ENCODE data around the gene ARHGEF7. TPM values are rescaled to one million over a fixed set of nuclear protein-coding genes. Genes with fewer than 3 reads are reported as not detected.

ARHGEF7 gene
- total RNA-seq, 1 experiment from 2014 or later = 46.2 TPM

DNA sequence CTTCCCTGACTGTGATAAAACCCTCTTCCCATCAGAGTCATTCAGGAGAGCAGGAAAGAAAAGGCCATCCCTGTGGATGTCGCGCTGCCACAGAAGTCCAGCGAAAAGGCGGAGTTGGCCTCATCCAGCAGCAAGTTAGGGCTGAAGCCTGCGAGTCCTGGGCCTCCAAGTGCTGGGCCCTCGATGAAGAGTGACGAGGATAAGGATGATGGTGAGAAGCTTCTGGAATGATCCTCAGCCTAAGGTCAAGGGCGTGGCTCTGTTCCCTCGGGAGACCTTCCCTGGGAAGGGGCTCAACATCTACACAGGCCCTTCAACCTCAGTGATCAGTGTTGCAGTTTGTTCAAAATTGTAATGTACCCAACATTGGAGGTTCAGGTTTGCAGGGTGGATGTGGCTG is 227.6 kb downstream of the ARHGEF7 start:
- H3K4me2 ChIP-seq (ENCODE audit: low read length) = no peak overlapping the region
- no peaks in the 10 kb centered on the region for H3K9me2 ChIP-seq (ENCODE audit: insufficient read depth)
- H3K9me3 ChIP-seq (ENCODE audit: control insufficient read depth in 1 of 2, insufficient read depth in 1 of 2, low read depth in 1 of 2, low read length in 2 of 2) = no peaks in the 10 kb centered on the region
- H3K4me3 ChIP-seq (replicated peaks in 1 of 2; ENCODE audit: low read depth in 1 of 2, low read length in 2 of 2) = no peak overlapping the region
- no peak overlapping the region for H2AFZ ChIP-seq (ENCODE audit: low read depth, low read length, poor library complexity, severe bottlenecking)
- H4K20me1 ChIP-seq (ENCODE audit: insufficient read depth) = no peaks in the 10 kb centered on the region
- ChIA-PET POLR2A (no interaction called here), CTCF (no interaction called here), RAD21 (ENCODE audit: low non-redundant PET in 1 of 2, low total read pairs in 2 of 2, uncharacterized antibody in 2 of 2, unreplicated experiment in 2 of 2) (no interaction called here)
- no peaks in the 10 kb centered on the region for H3K27me3 ChIP-seq (ENCODE audit: insufficient read depth, low read length)
- no peaks in the 10 kb centered on the region for H3K79me2 ChIP-seq (ENCODE audit: insufficient read depth, low read length)
- peaks cover 0 to under 1% of the 10 kb centered on the region in 2 experiments; a peak in 1 of 4 replicates for H3K4me1 ChIP-seq (ENCODE audit: control insufficient read depth in 1 of 2, insufficient read depth in 2 of 2, low read length in 2 of 2)
- no peak for ATAC-seq
- TF ChIP-seq YY1 (IDR thresholded peaks at IDR 0.05; ENCODE audit: extremely low read depth, insufficient replicate concordance, low read depth, low read length) = no peak
- TF ChIP-seq ZNF274 (IDR thresholded peaks at IDR 0.05; ENCODE audit: low read depth, low read length) = no peak
- TF ChIP-seq, protein P1, sequence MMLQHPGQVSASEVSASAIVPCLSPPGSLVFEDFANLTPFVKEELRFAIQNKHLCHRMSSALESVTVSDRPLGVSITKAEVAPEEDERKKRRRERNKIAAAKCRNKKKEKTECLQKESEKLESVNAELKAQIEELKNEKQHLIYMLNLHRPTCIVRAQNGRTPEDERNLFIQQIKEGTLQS (IDR thresholded peaks at IDR 0.05) = no peak
- TF ChIP-seq SRF (IDR thresholded peaks at IDR 0.05; ENCODE audit: low read depth) = no peak
- TF ChIP-seq EZH2 (IDR thresholded peaks at IDR 0.05) = no peak
- no peak for TF ChIP-seq EGR1 (IDR thresholded peaks at IDR 0.05; ENCODE audit: low read depth)
- no peak for TF ChIP-seq SP1 (IDR thresholded peaks at IDR 0.05; ENCODE audit: low read depth)
- TF ChIP-seq CBX3 (IDR thresholded peaks at IDR 0.05; ENCODE audit: low read depth) = no peak
- no peak for TF ChIP-seq POLR2A (IDR thresholded peaks at IDR 0.05; ENCODE audit: borderline replicate concordance, extremely low read depth, insufficient read depth, insufficient read length)
- no peak for TF ChIP-seq TCF7L2 (IDR thresholded peaks at IDR 0.05; ENCODE audit: borderline replicate concordance, extremely low read depth, insufficient read depth, insufficient read length)
- no peak for TF ChIP-seq JUND (IDR thresholded peaks at IDR 0.05)
- TF ChIP-seq, protein P2, sequence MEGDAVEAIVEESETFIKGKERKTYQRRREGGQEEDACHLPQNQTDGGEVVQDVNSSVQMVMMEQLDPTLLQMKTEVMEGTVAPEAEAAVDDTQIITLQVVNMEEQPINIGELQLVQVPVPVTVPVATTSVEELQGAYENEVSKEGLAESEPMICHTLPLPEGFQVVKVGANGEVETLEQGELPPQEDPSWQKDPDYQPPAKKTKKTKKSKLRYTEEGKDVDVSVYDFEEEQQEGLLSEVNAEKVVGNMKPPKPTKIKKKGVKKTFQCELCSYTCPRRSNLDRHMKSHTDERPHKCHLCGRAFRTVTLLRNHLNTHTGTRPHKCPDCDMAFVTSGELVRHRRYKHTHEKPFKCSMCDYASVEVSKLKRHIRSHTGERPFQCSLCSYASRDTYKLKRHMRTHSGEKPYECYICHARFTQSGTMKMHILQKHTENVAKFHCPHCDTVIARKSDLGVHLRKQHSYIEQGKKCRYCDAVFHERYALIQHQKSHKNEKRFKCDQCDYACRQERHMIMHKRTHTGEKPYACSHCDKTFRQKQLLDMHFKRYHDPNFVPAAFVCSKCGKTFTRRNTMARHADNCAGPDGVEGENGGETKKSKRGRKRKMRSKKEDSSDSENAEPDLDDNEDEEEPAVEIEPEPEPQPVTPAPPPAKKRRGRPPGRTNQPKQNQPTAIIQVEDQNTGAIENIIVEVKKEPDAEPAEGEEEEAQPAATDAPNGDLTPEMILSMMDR (IDR thresholded peaks at IDR 0.05 in 2 of 3, conservative IDR thresholded peaks at IDR 0.05 in 1 of 3; ENCODE audit: borderline replicate concordance in 1 of 3, insufficient read depth in 1 of 3, low read depth in 2 of 3, low read length in 2 of 3) = no peak
- TF ChIP-seq ELF1 (IDR thresholded peaks at IDR 0.05; ENCODE audit: borderline replicate concordance, low read depth) = no peak
- TF ChIP-seq CEBPB (IDR thresholded peaks at IDR 0.05; ENCODE audit: low read depth) = no peak
- TF ChIP-seq, protein P3, sequence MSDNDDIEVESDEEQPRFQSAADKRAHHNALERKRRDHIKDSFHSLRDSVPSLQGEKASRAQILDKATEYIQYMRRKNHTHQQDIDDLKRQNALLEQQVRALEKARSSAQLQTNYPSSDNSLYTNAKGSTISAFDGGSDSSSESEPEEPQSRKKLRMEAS (IDR thresholded peaks at IDR 0.05) = no peak
- TF ChIP-seq, protein P4, sequence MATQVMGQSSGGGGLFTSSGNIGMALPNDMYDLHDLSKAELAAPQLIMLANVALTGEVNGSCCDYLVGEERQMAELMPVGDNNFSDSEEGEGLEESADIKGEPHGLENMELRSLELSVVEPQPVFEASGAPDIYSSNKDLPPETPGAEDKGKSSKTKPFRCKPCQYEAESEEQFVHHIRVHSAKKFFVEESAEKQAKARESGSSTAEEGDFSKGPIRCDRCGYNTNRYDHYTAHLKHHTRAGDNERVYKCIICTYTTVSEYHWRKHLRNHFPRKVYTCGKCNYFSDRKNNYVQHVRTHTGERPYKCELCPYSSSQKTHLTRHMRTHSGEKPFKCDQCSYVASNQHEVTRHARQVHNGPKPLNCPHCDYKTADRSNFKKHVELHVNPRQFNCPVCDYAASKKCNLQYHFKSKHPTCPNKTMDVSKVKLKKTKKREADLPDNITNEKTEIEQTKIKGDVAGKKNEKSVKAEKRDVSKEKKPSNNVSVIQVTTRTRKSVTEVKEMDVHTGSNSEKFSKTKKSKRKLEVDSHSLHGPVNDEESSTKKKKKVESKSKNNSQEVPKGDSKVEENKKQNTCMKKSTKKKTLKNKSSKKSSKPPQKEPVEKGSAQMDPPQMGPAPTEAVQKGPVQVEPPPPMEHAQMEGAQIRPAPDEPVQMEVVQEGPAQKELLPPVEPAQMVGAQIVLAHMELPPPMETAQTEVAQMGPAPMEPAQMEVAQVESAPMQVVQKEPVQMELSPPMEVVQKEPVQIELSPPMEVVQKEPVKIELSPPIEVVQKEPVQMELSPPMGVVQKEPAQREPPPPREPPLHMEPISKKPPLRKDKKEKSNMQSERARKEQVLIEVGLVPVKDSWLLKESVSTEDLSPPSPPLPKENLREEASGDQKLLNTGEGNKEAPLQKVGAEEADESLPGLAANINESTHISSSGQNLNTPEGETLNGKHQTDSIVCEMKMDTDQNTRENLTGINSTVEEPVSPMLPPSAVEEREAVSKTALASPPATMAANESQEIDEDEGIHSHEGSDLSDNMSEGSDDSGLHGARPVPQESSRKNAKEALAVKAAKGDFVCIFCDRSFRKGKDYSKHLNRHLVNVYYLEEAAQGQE (IDR thresholded peaks at IDR 0.05; ENCODE audit: low read depth) = no peak
- no peak for TF ChIP-seq ZFX (IDR thresholded peaks at IDR 0.05)
- DNase-seq (ENCODE audit: low read depth, low spot score) = no peak
- H3K36me3 ChIP-seq (ENCODE audit: control insufficient read depth in 1 of 2, insufficient read depth in 2 of 2, low read length in 2 of 2) = no peaks in the 10 kb centered on the region
- intact Hi-C loops (cut with micrococcal nuclease) = no loop called here
- H3K9ac ChIP-seq (ENCODE audit: low read length) = no peak overlapping the region
- H3K27ac ChIP-seq (ENCODE audit: low read depth, low read length) = no peak overlapping the region
- BruUV-seq (replicated peaks) = no TSS peak
